SK-N-SH (cell line): ENCODE data around the gene SLC7A14.

ENCODE experiments used
- CTCF ChIP-seq: fragments of 200-600 bp; sonication (generic); IDR thresholded peaks from 2 replicates; pipeline ENCODE4 v1.6.1; 2017; ENCODE audit warnings: antibody characterized with exemption, mild to moderate bottlenecking, moderate library complexity
- ELF1 ChIP-seq: IDR thresholded peaks from 2 replicates; pipeline ENCODE4 v1.4.0; 2012
- EZH2phosphoT487 ChIP-seq: fragments of 200-600 bp; sonication (generic); IDR thresholded peaks from 2 replicates; pipeline ENCODE4 v1.6.1; 2017; ENCODE audit warnings: low read depth, mixed run types, mild to moderate bottlenecking, antibody characterized with exemption, moderate library complexity, borderline replicate concordance
- MAX ChIP-seq: IDR thresholded peaks from 2 replicates; pipeline ENCODE4 v1.4.0; 2012; ENCODE audit warnings: low read depth
- REST ChIP-seq: IDR thresholded peaks from 2 replicates; pipeline ENCODE4 v1.6.1; 2012; ENCODE audit warnings: mild to moderate bottlenecking, low read depth, low read length, moderate library complexity
- RFX5 ChIP-seq: IDR thresholded peaks from 2 replicates; pipeline ENCODE4 v1.6.1; 2012; ENCODE audit warnings: mild to moderate bottlenecking, improper control_type of control experiment, low read length
- TAF1 ChIP-seq: IDR thresholded peaks from 2 replicates; pipeline ENCODE4 v1.6.1; 2012; ENCODE audit warnings: low read depth, mild to moderate bottlenecking, low read length, moderate library complexity, borderline replicate concordance

- TF ChIP-seq MAX = no peak
- TF ChIP-seq EZH2phosphoT487 = no peak
- no peak for TF ChIP-seq CTCF
- no peak for TF ChIP-seq TAF1
- TF ChIP-seq RFX5 = no peak
- TF ChIP-seq ELF1 = no peak
- peak; percentile 83 for TF ChIP-seq REST
Measured at GRCh38 chr3:170614214-170614966, 28.5 kb upstream of the SLC7A14 start.
